NT2/D1 (cell line): ENCODE data around the gene FOXD2.

Source experiments
- SUZ12 ChIP-seq: IDR thresholded peaks from 2 replicates; pipeline ENCODE4 v1.6.1; 2011; ENCODE audit not compliant: insufficient read length, insufficient read depth; ENCODE audit errors: extremely low read depth
- YY1 ChIP-seq: IDR thresholded peaks from 2 replicates; pipeline ENCODE4 v1.6.1; 2011; ENCODE audit not compliant: insufficient read length, insufficient read depth
- ZNF274 ChIP-seq: IDR thresholded peaks from 2 replicates; pipeline ENCODE4 v1.6.1; 2011; ENCODE audit warnings: mild to moderate bottlenecking, low read depth, low read length

DNA sequence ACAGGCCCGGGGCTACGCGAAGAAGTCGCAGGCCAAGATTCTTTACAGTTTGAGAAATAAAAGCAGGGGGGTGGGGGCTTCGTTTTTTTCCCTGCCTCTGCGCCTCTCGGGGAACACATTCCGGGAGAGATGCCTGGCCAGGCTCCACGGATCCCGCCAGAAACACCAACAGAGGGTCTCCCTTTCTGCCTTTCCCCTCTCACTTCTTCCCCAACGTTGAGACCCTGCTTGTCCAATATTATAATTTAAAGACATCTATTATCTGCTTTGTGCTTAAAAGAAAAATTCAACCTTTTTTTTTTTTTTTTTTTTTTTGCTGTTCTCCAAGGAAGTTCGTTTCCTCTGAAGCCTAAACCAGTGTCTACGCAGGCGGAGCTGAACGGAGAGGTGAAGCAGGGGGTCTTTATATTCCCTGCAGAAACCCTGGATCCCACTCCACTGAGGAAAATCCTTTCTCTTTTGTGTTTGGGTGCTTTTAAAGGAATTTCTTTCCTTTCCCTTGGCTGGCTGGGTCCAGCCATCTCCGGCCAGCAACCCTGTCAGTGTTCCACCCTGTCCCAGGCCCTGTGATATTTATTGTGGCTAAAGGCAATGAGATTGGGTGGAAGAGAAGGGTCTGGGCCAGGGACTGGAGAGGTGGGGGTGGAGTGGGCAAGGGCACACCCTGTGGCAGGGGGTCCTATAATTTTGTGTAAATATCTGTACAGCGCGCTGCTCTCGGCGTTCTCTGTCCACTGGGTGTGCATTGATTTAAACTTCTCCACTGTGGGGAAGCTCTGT lies 2.2 kb downstream of the FOXD2 start:
- TF ChIP-seq ZNF274, result no peak
- no peak for TF ChIP-seq SUZ12
- TF ChIP-seq YY1, result no peak
